ENCODE results near the gene CACNA2D3.

DNA sequence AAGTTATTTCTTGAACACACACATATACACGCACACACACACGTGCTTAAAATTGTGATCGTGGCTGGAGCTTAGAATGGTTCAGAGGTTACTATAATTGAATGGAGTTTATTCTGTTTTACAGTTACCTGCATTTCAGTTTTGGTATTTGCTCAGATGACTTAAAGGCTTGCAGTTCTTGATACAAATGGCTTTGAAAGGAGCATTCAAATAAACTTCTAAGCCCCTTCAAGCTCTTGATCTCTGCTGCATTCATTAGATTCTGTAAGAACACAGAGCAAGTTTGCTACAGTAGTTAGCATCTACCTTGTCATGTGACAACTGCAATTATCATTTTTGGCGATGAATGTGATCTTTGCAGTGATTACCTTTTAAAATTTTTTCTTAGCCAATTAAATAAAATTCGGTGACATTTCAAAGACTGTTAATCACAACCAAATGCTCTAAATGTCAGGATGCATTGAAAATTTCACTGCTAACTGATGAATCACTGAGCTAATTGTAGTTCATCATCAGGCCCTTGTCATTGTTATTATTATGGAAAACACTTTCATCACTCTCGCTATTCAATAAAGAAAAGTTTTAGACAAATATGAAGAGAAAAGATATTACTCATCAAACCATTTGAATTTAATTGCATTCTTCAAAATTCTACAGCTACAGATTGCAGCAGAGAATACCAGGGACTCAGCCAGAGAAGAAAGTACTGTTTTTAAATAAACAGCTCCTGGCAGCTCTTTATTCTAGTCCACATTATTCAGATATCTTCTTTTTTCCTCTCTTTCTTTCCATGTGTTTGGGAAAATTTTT lies 509.4 kb downstream of the CACNA2D3 start:
- no peak for TF ChIP-seq POLR2A (IDR thresholded peaks at IDR 0.05)
- TF ChIP-seq, protein P1, sequence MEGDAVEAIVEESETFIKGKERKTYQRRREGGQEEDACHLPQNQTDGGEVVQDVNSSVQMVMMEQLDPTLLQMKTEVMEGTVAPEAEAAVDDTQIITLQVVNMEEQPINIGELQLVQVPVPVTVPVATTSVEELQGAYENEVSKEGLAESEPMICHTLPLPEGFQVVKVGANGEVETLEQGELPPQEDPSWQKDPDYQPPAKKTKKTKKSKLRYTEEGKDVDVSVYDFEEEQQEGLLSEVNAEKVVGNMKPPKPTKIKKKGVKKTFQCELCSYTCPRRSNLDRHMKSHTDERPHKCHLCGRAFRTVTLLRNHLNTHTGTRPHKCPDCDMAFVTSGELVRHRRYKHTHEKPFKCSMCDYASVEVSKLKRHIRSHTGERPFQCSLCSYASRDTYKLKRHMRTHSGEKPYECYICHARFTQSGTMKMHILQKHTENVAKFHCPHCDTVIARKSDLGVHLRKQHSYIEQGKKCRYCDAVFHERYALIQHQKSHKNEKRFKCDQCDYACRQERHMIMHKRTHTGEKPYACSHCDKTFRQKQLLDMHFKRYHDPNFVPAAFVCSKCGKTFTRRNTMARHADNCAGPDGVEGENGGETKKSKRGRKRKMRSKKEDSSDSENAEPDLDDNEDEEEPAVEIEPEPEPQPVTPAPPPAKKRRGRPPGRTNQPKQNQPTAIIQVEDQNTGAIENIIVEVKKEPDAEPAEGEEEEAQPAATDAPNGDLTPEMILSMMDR (IDR thresholded peaks at IDR 0.05), result no peak
